ENCODE data around the gene PAK5. TPM values are rescaled to one million over a fixed set of nuclear protein-coding genes. Genes with fewer than 3 reads are reported as not detected.

Gene PAK5
- total and polyA plus RNA-seq, 2 donors (not counting 1 experiment from before 2014, with no cell fraction given), result not detected

- TF ChIP-seq EZH2 (IDR thresholded peaks at IDR 0.05; ENCODE audit: borderline replicate concordance, insufficient read depth, low read depth, low read length, poor library complexity, severe bottlenecking), result no peak
- no peak for TF ChIP-seq CTCF (IDR thresholded peaks at IDR 0.05)
- H3K9me3 Mint-ChIP-seq (ENCODE audit: insufficient read depth), result no peaks in the 10 kb centered on the region
- ChIA-PET POLR2A (no interaction called here), CTCF (no interaction called here)
- Histone ChIP-seq H3K36me3 (replicated peaks in 1 of 2; ENCODE audit: control extremely low read depth in 1 of 2, control insufficient read depth in 1 of 2, extremely low read depth in 1 of 2, insufficient read depth in 2 of 2, low read length in 1 of 2) (no peaks in the 10 kb centered on the region), H3K79me2 (ENCODE audit: control insufficient read depth, insufficient read depth, low read length) (no peaks in the 10 kb centered on the region), H4K20me1 (ENCODE audit: control insufficient read depth, insufficient read depth, low read length, poor library complexity, severe bottlenecking) (no peaks in the 10 kb centered on the region), H3K9me3 (ENCODE audit: control extremely low read depth in 1 of 3, control insufficient read depth in 2 of 3, insufficient read depth in 1 of 3, low read length in 2 of 3) (no peaks in the 10 kb centered on the region), H2AFZ (ENCODE audit: insufficient read depth, low read depth, low read length, poor library complexity, severe bottlenecking) (no peak overlapping the region), H3K27ac (ENCODE audit: low read length in 2 of 2) (no peak overlapping the region), H3K4me2 (replicated peaks; ENCODE audit: low read depth, low read length, poor library complexity, severe bottlenecking) (no peak overlapping the region), H3K4me3 (ENCODE audit: control extremely low read depth in 1 of 5, extremely low read depth in 1 of 5, insufficient read depth in 1 of 5, low read depth in 2 of 5, low read length in 4 of 5) (no peak overlapping the region), H3K27me3 (replicated peaks in 1 of 4; ENCODE audit: control extremely low read depth in 1 of 4, control insufficient read depth in 3 of 4, insufficient read depth in 4 of 4, low read length in 3 of 4) (no peaks in the 10 kb centered on the region), H3K4me1 (ENCODE audit: control insufficient read depth in 2 of 2, insufficient read depth in 2 of 2, low read length in 2 of 2) (no peaks in the 10 kb centered on the region), H3K9ac (ENCODE audit: low read length) (no peak overlapping the region)
- ATAC-seq (ENCODE audit: low read depth) (no peak), DNase-seq (no peak)
- no peaks in the 10 kb centered on the region for H3K4me1 Mint-ChIP-seq
- no peak overlapping the region for H3K27ac Mint-ChIP-seq
- H3K4me3 Mint-ChIP-seq, result no peak overlapping the region
- WGBS (ENCODE audit: insufficient coverage), result 72% methylated on average over 4 of the region's 6 CpGs
- intact Hi-C loops (cut with micrococcal nuclease), result no loop called here
- no peaks in the 10 kb centered on the region for H3K27me3 Mint-ChIP-seq
Observed at GRCh38 chr20:9792674-9793073, 46.2 kb downstream of the PAK5 start.

GRCh38 chr20:9789131-9789530, 49.7 kb downstream of the PAK5 start:
- no peaks in the 10 kb centered on the region for H3K4me1 ChIP-seq (ENCODE audit: control insufficient read depth in 2 of 2, insufficient read depth in 2 of 2, low read length in 2 of 2)
- no peak overlapping the region for H3K4me3 ChIP-seq (ENCODE audit: control extremely low read depth in 1 of 5, extremely low read depth in 1 of 5, insufficient read depth in 1 of 5, low read depth in 2 of 5, low read length in 4 of 5)
- H3K9me3 Mint-ChIP-seq (ENCODE audit: insufficient read depth), result no peaks in the 10 kb centered on the region
- H2AFZ ChIP-seq (ENCODE audit: insufficient read depth, low read depth, low read length, poor library complexity, severe bottlenecking), result no peak overlapping the region
- no peak overlapping the region for H3K27ac ChIP-seq (ENCODE audit: low read length in 2 of 2)
- no peak overlapping the region for H3K4me3 Mint-ChIP-seq
- WGBS (ENCODE audit: insufficient coverage), result 100% methylated on average over 1 of the region's 2 CpGs
- H3K4me2 ChIP-seq (replicated peaks; ENCODE audit: low read depth, low read length, poor library complexity, severe bottlenecking), result no peak overlapping the region
- ATAC-seq (ENCODE audit: low read depth) (no peak), DNase-seq (no peak)
- H4K20me1 ChIP-seq (ENCODE audit: control insufficient read depth, insufficient read depth, low read length, poor library complexity, severe bottlenecking), result no peaks in the 10 kb centered on the region
- H3K9ac ChIP-seq (ENCODE audit: low read length), result no peak overlapping the region
- H3K27me3 ChIP-seq (replicated peaks in 1 of 4; ENCODE audit: control extremely low read depth in 1 of 4, control insufficient read depth in 3 of 4, insufficient read depth in 4 of 4, low read length in 3 of 4), result no peaks in the 10 kb centered on the region
- H3K27ac Mint-ChIP-seq, result no peak overlapping the region
- ChIA-PET POLR2A (no interaction called here), CTCF (no interaction called here)
- no peak for TF ChIP-seq EZH2 (IDR thresholded peaks at IDR 0.05; ENCODE audit: borderline replicate concordance, insufficient read depth, low read depth, low read length, poor library complexity, severe bottlenecking)
- TF ChIP-seq CTCF (IDR thresholded peaks at IDR 0.05), result no peak
- H3K4me1 Mint-ChIP-seq, result no peaks in the 10 kb centered on the region
- intact Hi-C loops (cut with micrococcal nuclease), result no loop called here
- H3K79me2 ChIP-seq (ENCODE audit: control insufficient read depth, insufficient read depth, low read length), result no peaks in the 10 kb centered on the region
- no peaks in the 10 kb centered on the region for H3K36me3 ChIP-seq (replicated peaks in 1 of 2; ENCODE audit: control extremely low read depth in 1 of 2, control insufficient read depth in 1 of 2, extremely low read depth in 1 of 2, insufficient read depth in 2 of 2, low read length in 1 of 2)
- H3K9me3 ChIP-seq (ENCODE audit: control extremely low read depth in 1 of 3, control insufficient read depth in 2 of 3, insufficient read depth in 1 of 3, low read length in 2 of 3), result no peaks in the 10 kb centered on the region
- H3K27me3 Mint-ChIP-seq, result no peaks in the 10 kb centered on the region

Data from B cell (primary cell).